ENCODE measurements around the gene RTP1. TPM values are rescaled to one million over a fixed set of nuclear protein-coding genes. Genes with fewer than 3 reads are reported as not detected.
"Not testable (repeated sequence)": the region's sequence is repeated elsewhere in the genome, so short reads cannot be mapped to it uniquely, and the experiment has no call there.

The RTP1 gene
- total and polyA plus RNA-seq, 5 donors from 2014 or later, result not detected

DNA sequence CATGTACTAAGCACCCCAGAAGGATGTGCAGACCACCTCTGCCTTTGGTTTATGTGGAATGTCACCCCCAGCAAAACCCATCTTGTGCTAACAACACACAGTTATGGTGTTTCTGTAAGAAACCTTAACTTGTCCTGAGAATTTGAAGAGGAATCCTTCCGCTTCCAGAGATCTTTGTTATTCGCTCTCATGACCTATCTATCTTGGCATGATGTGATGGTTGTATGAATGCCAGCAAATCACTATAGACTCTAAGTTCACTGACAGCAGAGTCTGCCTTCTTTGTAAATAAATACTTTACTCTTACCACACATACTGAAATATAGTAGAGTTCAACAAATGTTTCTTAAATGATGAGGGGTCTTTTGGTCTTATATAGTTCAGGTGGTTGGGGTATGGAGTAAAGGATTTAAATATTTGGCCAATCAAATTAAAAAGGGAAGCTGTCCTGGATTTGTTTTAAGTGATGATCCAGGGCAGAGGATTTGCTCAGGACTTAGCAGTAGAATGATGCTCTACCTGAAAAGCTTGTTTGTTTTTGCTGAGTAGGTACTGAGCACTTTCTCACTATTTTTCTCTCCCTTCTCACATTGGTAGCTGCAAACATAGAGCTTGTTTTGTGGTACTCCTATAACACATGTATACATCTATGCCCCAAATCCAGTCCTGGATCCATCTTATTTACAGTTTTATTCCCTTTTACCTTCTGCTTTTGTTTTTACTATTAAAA lies 27.9 kb upstream of the RTP1 start:
- Histone ChIP-seq H3K4me3 (ENCODE audit: low read depth, low read length) (no peak overlapping the region), H3K9me3 (ENCODE audit: control insufficient read depth in 2 of 2, low read length in 2 of 2) (no peaks in the 10 kb centered on the region), H3K27ac (ENCODE audit: insufficient read depth, low read length, poor library complexity, severe bottlenecking) (no peak overlapping the region), H3K36me3 (ENCODE audit: control insufficient read depth, insufficient read depth, low read length) (no peaks in the 10 kb centered on the region), H3K4me1 (ENCODE audit: control insufficient read depth, insufficient read depth, low read length, poor library complexity, severe bottlenecking) (no peaks in the 10 kb centered on the region), H3K27me3 (ENCODE audit: control insufficient read depth, insufficient read depth, low read length) (peaks cover 17% of the 10 kb centered on the region)
- no peak for ATAC-seq (ENCODE audit: low read depth in 2 of 2)
- no peaks in the 10 kb centered on the region for H3K36me3 Mint-ChIP-seq
- H3K4me1 Mint-ChIP-seq, result peaks cover 0 to 8% (median 6%) of the 10 kb centered on the region in 4 donors
- peaks cover 67% of the 10 kb centered on the region for H3K27me3 Mint-ChIP-seq
- peak overlapping the region in 1 of 3 donors; percentile 16 for H3K27ac Mint-ChIP-seq
- H3K4me3 Mint-ChIP-seq, result no peak overlapping the region
- H3K9me3 Mint-ChIP-seq, result no peaks in the 10 kb centered on the region
- DNase-seq, result no peak

DNA sequence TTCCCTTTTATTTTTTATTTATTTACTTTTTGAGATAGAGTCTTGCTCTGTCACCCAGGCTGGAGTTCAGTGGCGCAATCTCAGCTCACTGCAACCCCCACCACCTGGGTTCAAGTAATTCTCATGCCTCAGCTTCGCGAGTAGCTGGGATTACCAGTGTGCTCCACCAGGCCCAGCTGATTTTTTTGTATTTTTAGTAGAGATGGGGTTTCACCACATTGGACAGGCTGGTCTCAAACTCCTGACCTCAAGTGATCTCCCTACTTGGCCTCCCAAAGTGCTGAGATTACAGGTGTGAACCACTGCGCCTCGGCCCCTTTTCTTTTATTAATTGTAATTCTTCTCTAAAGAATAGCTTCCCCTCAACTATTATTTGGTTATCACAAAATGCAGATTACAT lies 26.4 kb upstream of the RTP1 start:
- not testable (repeated sequence) for DNase-seq; H3K27ac ChIP-seq (ENCODE audit: insufficient read depth, low read length, poor library complexity, severe bottlenecking); H3K4me1 Mint-ChIP-seq; H3K4me3 ChIP-seq (ENCODE audit: low read depth, low read length); H3K36me3 Mint-ChIP-seq; H3K36me3 ChIP-seq (ENCODE audit: control insufficient read depth, insufficient read depth, low read length); H3K27ac Mint-ChIP-seq; H3K9me3 Mint-ChIP-seq; H3K9me3 ChIP-seq (ENCODE audit: control insufficient read depth in 2 of 2, low read length in 2 of 2); H3K4me1 ChIP-seq (ENCODE audit: control insufficient read depth, insufficient read depth, low read length, poor library complexity, severe bottlenecking); H3K4me3 Mint-ChIP-seq; ATAC-seq (ENCODE audit: low read depth in 2 of 2)
- peaks cover 63% of the 10 kb centered on the region for H3K27me3 Mint-ChIP-seq
- peaks cover 16% of the 10 kb centered on the region for H3K27me3 ChIP-seq (ENCODE audit: control insufficient read depth, insufficient read depth, low read length)

DNA sequence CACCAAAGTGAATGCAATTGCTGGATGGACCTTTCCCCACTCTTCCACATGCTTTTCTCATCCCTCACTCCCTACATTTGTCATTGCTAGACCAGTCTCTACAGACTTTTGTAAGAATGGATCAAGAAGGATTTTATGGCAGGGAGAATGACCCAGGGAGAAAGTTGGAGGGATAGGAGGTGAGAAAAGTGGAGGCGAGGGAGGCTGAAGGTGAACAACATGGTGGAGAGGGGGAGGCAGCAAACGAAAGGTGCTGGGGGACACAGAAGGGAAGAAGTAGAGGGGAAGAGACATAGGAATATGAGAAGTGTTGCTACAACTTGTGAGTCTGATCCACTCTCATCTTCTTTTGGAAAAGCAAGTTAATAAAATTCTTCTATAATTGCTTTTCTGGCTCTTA lies 24.4 kb upstream of the RTP1 start:
- no peaks in the 10 kb centered on the region for H3K9me3 ChIP-seq (ENCODE audit: control insufficient read depth in 2 of 2, low read length in 2 of 2)
- Mint-ChIP-seq H3K4me3 (no peak overlapping the region), H3K9me3 (no peaks in the 10 kb centered on the region), H3K36me3 (no peaks in the 10 kb centered on the region), H3K4me1 (peaks cover 0 to 3% (median 1%) of the 10 kb centered on the region in 4 donors), H3K27ac (no peak overlapping the region), H3K27me3 (peaks cover 49% of the 10 kb centered on the region)
- H3K27me3 ChIP-seq (ENCODE audit: control insufficient read depth, insufficient read depth, low read length), result peaks cover 9% of the 10 kb centered on the region
- no peak overlapping the region for H3K4me3 ChIP-seq (ENCODE audit: low read depth, low read length)
- H3K4me1 ChIP-seq (ENCODE audit: control insufficient read depth, insufficient read depth, low read length, poor library complexity, severe bottlenecking), result no peaks in the 10 kb centered on the region
- ATAC-seq (ENCODE audit: low read depth in 2 of 2) (no peak), DNase-seq (no peak)
- H3K36me3 ChIP-seq (ENCODE audit: control insufficient read depth, insufficient read depth, low read length), result no peaks in the 10 kb centered on the region
- H3K27ac ChIP-seq (ENCODE audit: insufficient read depth, low read length, poor library complexity, severe bottlenecking), result no peak overlapping the region

DNA sequence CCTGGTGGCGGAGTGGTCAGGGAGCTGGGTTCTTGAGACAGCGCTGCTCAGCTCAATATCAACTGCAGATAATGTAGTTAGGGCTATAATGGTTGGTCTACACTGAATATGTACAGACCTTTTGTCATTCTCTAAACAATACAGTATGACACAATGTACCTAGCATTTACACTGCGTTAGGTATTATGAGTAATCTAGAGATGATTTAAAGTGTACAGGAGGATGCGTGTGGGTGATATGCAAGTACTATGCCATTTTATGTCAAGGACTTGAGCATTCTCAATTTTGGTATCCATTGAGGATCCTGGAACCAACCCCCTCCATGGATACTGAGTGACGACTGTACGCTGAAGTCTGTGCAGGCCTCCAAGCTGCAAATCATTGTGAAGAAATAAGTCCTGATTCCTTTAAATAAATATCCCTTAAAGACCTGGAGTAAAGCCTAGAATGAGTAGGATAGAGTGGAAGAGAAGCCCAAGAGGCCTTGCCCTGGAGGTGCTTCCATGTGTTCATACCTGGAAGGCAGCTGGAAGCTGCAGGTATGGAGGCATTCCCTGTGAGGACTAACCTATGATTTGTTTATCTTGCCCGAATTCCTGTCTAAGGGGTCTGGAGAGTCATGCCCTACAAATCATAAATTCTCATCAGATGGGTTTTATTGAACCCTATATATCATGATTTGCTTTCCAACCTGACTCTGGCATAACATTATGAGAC lies 15.7 kb upstream of the RTP1 start:
- Histone ChIP-seq H3K27me3 (ENCODE audit: control insufficient read depth, insufficient read depth, low read length) (no peaks in the 10 kb centered on the region), H3K9me3 (ENCODE audit: control insufficient read depth in 2 of 2, low read length in 2 of 2) (no peaks in the 10 kb centered on the region), H3K36me3 (ENCODE audit: control insufficient read depth, insufficient read depth, low read length) (no peaks in the 10 kb centered on the region), H3K27ac (ENCODE audit: insufficient read depth, low read length, poor library complexity, severe bottlenecking) (no peak overlapping the region), H3K4me1 (ENCODE audit: control insufficient read depth, insufficient read depth, low read length, poor library complexity, severe bottlenecking) (no peaks in the 10 kb centered on the region), H3K4me3 (ENCODE audit: low read depth, low read length) (no peak overlapping the region)
- peaks cover 0 to 1% (median 0%) of the 10 kb centered on the region in 7 donors for H3K9me3 Mint-ChIP-seq
- no peak overlapping the region for H3K4me3 Mint-ChIP-seq
- no peak overlapping the region for H3K27ac Mint-ChIP-seq
- no peaks in the 10 kb centered on the region for H3K36me3 Mint-ChIP-seq
- DNase-seq (no peak), ATAC-seq (ENCODE audit: low read depth in 2 of 2) (no peak)
- no peaks in the 10 kb centered on the region for H3K4me1 Mint-ChIP-seq
- H3K27me3 Mint-ChIP-seq, result peaks cover 29% of the 10 kb centered on the region

DNA sequence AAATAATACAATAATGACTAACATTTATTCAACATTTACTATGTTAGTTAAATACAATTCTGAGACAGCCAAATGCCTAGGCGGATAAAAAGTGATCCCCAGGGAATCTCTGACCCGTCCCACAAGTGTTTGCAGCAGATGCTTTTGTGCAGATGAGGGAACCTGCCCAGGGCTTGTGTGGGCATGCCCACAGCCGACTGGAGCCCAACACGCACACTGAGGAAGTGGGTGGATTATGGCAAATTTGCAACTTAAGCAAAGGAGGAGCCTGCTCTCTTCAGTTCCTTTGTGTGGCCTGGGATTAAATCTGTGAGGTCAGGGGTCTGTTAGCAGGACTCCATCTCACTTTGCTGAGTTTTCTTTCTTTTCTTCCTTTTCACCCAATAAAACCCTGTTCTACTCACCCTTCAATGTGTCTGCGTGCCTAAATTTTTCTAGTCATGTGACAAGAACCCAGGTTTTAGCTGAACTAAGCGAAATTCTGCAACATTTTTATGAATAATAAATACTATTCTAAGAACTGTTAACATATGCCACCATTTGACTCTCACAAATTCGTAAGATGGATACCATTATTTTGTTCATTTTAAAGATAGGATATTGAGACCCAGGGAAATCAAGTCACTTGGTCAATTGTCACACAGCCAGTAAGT lies 13.9 kb upstream of the RTP1 start:
- Mint-ChIP-seq H3K27ac (no peak overlapping the region), H3K4me1 (no peaks in the 10 kb centered on the region), H3K9me3 (peaks cover 0 to 4% (median 0%) of the 10 kb centered on the region in 7 donors), H3K27me3 (peaks cover 30% of the 10 kb centered on the region), H3K36me3 (no peaks in the 10 kb centered on the region), H3K4me3 (no peak overlapping the region)
- peaks cover 4% of the 10 kb centered on the region for H3K27me3 ChIP-seq (ENCODE audit: control insufficient read depth, insufficient read depth, low read length)
- H3K9me3 ChIP-seq (ENCODE audit: control insufficient read depth in 2 of 2, low read length in 2 of 2), result no peaks in the 10 kb centered on the region
- H3K36me3 ChIP-seq (ENCODE audit: control insufficient read depth, insufficient read depth, low read length), result no peaks in the 10 kb centered on the region
- ATAC-seq (ENCODE audit: low read depth in 2 of 2), result no peak
- DNase-seq, result peak in 1 of 3 donors; percentile 49
- H3K4me3 ChIP-seq (ENCODE audit: low read depth, low read length), result no peak overlapping the region
- no peak overlapping the region for H3K27ac ChIP-seq (ENCODE audit: insufficient read depth, low read length, poor library complexity, severe bottlenecking)
- no peaks in the 10 kb centered on the region for H3K4me1 ChIP-seq (ENCODE audit: control insufficient read depth, insufficient read depth, low read length, poor library complexity, severe bottlenecking)

DNA sequence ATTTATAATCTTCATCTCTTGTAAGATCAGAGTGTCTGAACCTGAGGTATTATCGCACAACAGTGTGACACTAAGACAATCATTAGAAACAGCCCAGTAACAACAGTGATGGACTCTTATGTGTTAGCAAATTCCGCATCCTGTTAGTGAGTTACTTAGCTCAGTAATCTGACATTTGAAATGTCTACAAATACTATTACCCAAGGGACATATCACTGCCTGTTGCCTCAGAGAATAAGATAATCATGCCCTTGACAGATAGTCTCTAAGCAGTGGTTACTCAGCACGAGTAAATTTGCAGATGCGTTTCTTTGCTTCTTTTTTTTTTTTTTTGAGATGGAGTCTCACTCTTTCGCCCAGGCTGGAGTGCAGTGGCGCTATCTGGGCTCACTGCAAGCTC lies 13.4 kb upstream of the RTP1 start:
- Mint-ChIP-seq H3K27me3 (peaks cover 32% of the 10 kb centered on the region), H3K4me3 (no peak overlapping the region), H3K9me3 (peaks cover 0 to 4% (median 0%) of the 10 kb centered on the region in 7 donors), H3K27ac (no peak overlapping the region), H3K4me1 (no peaks in the 10 kb centered on the region), H3K36me3 (no peaks in the 10 kb centered on the region)
- Histone ChIP-seq H3K4me1 (ENCODE audit: control insufficient read depth, insufficient read depth, low read length, poor library complexity, severe bottlenecking) (no peaks in the 10 kb centered on the region), H3K9me3 (ENCODE audit: control insufficient read depth in 2 of 2, low read length in 2 of 2) (no peaks in the 10 kb centered on the region), H3K27me3 (ENCODE audit: control insufficient read depth, insufficient read depth, low read length) (peaks cover 4% of the 10 kb centered on the region), H3K36me3 (ENCODE audit: control insufficient read depth, insufficient read depth, low read length) (no peaks in the 10 kb centered on the region), H3K4me3 (ENCODE audit: low read depth, low read length) (no peak overlapping the region), H3K27ac (ENCODE audit: insufficient read depth, low read length, poor library complexity, severe bottlenecking) (no peak overlapping the region)
- ATAC-seq (ENCODE audit: low read depth in 2 of 2) (no peak), DNase-seq (no peak)

DNA sequence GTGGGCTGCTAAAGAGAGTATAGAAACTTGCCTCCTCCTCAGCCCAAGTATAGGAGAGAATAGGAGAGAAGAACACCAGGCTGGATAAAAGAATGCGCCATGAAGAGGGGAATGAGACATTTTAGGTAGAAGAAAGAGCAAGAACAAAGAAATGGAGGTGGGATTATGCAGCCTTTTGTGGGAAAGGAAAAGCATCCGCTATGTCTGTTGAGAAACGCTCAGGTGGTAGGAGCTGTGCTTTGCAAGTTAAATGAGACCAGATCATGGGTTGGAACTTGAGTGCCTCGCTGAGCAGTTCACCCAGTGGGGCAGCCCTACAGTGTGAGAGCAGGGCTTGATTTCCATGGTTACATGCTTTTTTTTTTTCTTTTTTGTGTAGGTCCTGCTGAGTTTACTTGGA lies 11.5 kb upstream of the RTP1 start:
- peaks cover 38% of the 10 kb centered on the region for H3K27me3 Mint-ChIP-seq
- H3K9me3 Mint-ChIP-seq, result peaks cover 0 to 4% (median 0%) of the 10 kb centered on the region in 7 donors
- Histone ChIP-seq H3K4me1 (ENCODE audit: control insufficient read depth, insufficient read depth, low read length, poor library complexity, severe bottlenecking) (no peaks in the 10 kb centered on the region), H3K9me3 (ENCODE audit: control insufficient read depth in 2 of 2, low read length in 2 of 2) (no peaks in the 10 kb centered on the region), H3K27me3 (ENCODE audit: control insufficient read depth, insufficient read depth, low read length) (peaks cover 7% of the 10 kb centered on the region), H3K36me3 (ENCODE audit: control insufficient read depth, insufficient read depth, low read length) (no peaks in the 10 kb centered on the region), H3K27ac (ENCODE audit: insufficient read depth, low read length, poor library complexity, severe bottlenecking) (no peak overlapping the region), H3K4me3 (ENCODE audit: low read depth, low read length) (no peak overlapping the region)
- ATAC-seq (ENCODE audit: low read depth in 2 of 2) (no peak), DNase-seq (no peak)
- no peak overlapping the region for H3K4me3 Mint-ChIP-seq
- no peaks in the 10 kb centered on the region for H3K36me3 Mint-ChIP-seq
- H3K27ac Mint-ChIP-seq, result no peak overlapping the region
- no peaks in the 10 kb centered on the region for H3K4me1 Mint-ChIP-seq

All from CD4-positive, CD25-positive, alpha-beta regulatory T cell (primary cell).